ENCODE data around the gene FBXO41.
A peak's percentile ranks its signal among the peaks of the same experiment; 100 is the strongest.

Gene FBXO41, protein sequence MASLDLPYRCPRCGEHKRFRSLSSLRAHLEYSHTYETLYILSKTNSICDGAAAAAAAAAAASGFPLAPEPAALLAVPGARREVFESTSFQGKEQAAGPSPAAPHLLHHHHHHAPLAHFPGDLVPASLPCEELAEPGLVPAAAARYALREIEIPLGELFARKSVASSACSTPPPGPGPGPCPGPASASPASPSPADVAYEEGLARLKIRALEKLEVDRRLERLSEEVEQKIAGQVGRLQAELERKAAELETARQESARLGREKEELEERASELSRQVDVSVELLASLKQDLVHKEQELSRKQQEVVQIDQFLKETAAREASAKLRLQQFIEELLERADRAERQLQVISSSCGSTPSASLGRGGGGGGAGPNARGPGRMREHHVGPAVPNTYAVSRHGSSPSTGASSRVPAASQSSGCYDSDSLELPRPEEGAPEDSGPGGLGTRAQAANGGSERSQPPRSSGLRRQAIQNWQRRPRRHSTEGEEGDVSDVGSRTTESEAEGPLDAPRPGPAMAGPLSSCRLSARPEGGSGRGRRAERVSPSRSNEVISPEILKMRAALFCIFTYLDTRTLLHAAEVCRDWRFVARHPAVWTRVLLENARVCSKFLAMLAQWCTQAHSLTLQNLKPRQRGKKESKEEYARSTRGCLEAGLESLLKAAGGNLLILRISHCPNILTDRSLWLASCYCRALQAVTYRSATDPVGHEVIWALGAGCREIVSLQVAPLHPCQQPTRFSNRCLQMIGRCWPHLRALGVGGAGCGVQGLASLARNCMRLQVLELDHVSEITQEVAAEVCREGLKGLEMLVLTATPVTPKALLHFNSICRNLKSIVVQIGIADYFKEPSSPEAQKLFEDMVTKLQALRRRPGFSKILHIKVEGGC

DNA sequence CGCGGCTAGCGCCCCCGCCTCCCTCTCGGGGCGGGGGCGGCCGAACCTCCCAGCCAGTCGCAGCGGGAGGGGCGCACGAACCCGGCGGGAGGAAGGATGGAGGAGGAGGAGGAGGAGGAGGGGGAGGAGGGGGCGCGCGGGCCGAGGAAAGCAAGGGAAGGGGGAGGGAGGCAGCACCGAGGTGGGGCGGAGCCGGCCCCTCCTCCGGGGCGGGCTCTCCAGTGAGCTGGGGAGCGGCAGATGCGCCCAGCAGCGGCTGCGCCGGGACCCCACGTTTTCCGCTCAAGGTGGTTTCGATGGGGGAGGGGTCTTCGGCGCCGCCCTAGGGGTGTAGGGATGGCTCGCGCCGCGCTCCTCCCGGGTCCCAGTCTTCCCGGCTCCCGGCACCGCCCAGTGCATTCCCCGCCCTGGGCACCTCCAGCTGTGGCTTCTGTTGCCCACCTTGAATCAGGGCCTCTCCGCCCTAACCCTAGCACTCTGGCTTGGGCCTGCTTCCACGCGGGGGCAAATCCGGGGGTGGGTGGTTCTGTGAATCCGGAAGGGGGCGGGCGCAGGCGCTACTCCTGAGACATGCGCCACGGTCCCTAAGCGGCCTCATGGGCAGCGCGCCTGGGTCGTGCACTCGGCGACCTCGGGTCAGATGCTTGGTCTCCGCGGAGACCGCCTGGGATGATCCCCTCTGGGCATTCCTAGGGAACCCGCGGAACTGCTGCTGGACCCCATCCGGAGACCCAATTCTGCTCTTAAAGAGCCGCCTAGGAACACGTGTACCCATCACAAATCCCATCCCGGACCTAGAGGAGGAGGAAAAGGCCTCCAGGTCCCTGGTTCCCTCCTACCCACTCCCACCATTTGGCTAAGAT lies at the start of gene FBXO41:
Gene FBXO41, minus strand, starts transcription at position 183 of the 863 bp plus-strand sequence. CDS start 14,848 bp downstream, outside the sequence.
- DNase-seq (ENCODE audit: low spot score) = peak; percentile 80

DNA sequence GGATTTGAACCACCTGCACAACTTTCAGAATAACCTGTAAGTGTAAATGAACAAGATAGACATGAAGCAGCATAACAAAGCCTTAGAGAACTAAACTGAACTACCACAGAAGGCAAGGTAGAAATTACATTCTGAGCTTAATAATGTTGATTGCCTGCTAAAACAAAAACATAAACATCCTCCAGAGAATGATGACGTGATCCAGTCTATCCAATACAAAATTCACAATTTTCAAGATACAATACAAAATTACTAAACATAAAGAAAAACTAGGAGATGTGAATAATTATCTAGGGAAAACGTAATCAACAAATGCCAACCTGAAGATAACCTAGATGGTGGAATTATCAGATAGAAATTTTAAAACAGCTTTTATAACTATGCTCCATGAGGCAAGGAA lies 49.8 kb upstream of the FBXO41 start:
- no peak for DNase-seq (ENCODE audit: low spot score)

DNA sequence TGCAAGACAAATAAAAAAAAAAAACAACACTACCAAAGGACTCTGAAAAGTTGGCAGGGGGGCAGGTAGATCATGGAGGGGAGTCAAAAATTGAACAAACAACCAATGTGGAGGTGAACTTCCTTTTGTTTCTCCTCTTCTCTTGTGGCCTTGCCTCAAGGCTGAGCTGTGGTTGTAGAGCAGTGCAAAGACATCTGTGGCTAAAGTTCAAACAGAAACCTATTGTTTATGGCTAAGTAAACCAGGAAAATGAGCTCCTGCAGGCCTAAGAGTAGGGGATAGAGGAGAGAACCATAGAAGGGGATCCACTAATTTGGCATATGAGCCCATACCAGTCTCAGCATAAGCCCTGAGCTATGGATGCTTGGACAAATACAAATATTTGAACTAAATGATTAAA lies 49.3 kb upstream of the FBXO41 start:
- no peak for DNase-seq (ENCODE audit: low spot score)

DNA sequence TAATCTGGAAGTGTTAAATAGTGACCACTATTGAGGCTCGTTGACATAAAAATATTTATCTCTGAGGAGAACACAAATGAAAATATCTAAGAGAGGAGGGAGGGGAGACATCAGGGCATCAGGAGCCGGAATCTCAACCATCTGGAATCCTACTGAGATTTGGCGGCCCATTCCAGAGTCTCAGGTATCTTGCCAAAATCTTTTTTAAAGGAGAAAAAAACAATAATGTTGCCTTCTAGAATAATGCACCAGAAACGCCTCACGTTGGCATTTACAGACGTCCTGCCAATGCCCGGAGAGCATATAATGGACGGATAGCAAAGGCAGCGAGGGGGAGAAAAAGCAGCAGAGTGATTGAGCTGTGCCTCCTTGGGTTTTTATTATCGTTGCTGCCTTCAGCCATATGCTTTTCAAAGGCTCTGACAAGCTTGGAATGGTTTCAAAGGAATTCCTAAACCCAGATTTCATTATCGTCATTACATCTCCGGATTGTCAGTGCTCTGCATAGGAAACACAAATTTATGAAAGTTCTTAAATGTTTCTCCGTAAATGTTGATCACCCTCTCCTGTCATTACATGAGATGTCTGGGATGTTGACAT lies 39.9 kb upstream of the FBXO41 start:
- no peak for DNase-seq (ENCODE audit: low spot score)

DNA sequence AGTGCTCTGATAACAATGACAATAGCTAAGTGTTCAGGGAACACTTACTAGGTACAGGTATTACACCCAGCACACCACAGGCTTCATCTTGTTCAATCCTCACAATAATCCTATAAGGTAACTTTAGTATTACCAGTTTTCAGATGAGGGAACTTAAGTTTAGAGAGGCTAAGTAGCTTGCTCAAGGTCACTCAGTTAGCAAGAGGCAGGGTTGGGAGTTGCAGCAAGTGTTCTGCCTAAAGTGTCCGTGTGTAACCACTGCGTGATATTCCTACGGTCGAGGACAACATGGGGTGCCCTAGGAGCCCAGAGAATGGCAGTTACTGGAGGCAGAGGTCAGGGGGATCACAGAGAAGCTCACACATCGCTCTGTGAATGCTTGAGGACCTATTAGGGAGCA lies 39.3 kb upstream of the FBXO41 start:
- no peak for DNase-seq (ENCODE audit: low spot score)

DNA sequence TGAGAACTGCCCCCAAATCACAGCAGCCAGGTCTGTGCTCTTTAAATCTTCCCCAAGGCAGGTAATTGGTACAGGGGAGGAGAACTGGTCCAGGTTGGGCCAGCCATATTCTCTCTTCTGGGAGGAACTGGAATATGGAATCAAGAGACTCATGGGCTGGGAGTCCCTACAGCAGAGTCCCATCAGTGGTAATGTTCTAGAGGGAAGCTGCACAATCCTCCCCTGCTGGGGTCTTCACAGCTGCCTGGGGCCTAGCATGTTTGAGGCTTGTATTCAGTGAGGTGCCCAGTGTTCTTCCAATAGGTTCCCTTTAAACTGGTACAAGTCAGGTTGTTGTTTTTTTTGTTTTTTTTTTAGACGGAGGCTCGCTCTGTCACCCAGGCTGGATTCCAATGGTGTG lies 30.2 kb upstream of the FBXO41 start:
- DNase-seq (ENCODE audit: low spot score) = no peak

DNA sequence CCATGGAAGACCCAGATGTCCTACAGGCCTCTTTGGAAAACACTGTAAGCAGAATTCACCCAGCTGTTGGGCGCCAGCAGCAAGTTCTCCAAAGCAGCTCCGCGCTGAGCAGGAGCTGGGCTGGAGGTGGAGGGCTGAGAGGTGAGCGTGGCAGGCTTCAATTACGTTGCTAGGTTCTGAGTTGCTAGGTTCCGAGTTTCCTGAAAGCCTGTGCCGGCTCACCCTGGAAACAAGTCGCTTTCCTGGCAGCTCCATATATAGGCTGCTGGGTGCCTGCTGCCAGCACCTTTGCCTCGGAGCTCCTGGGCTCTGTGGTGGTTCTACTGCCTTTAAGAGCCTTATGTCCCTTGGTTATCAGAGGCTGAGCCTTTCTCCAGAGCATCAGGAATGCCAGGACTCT lies 23.4 kb upstream of the FBXO41 start:
- DNase-seq (ENCODE audit: low spot score) = no peak

DNA sequence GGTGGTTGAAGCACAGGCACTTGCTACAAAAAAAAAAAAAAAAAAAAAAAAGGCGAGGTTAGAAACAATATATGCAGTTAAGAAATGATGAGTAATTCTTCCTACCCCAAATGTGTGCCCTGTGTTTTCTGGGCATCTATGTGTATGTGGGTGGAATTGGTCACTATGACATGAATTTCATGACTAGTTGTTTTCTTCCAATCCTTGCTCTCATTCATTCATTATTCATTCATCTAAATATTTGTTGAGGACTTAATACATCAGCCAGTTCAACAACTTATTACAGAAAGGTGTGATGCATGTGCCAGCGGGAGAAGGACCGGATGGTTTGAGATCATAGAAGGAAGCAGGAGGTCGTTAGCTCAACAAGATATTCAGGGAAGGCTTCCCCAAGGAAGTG lies 17.4 kb upstream of the FBXO41 start:
- DNase-seq (ENCODE audit: low spot score) = no peak

DNA sequence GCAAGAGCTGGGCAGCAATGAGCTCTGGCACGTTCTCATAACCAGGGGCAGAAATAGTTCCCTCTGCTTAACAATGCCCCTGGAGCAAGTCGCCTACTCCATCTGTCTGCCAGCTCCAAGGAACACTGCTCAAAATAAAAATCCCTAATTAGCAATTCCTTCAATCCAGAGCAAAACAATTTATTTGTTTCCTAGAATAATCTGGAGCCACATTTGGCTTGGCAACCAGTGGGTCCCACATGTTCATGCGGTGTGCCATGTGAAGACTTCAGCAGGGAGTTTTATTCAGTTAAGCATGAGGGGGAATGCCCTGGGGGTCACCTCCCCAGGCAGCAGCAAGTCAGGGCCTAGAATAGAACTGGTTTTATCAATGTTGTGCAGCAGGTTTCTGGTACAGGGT lies 16.6 kb upstream of the FBXO41 start:
- no peak for DNase-seq (ENCODE audit: low spot score)

DNA sequence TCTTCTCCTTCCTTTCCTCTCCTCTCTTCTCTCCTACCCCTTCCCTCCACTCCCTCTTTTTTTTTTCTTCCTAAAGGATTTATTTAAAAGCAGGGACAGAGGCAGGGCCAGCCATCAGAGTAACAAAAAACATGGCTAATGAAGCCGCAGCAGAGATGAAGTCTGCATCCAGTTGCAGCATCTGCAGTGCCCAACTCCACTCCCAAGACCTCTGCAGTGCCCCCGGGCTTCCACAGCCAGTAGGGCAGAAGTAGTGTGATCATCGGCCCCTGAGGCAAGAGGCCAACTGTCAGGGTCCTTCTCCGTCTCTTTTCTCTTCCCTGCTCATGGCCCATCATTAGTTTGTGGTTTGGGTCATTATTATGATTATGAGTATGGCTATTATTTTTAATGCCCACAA lies 13.3 kb upstream of the FBXO41 start:
- no peak for DNase-seq (ENCODE audit: low spot score)

DNA sequence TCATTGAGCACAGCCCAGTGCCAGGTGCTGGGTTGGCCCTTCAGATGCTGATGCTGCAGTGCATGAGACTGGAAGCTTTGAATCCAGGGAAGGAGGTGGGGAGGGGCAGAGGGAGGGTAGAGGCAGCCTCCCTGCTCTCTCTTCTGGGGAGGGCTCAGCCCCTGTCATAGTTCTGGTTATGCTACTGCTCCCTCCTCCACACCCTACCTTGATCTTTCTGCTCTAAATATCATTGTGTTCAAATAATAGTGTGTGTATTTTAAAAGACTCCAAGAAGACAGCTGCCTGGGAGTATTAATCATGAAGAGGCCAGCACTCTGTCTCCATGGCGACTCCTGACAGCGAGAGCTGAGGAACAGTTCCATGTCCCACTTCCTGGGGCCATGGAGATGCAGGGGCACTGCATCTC lies 12.9 kb upstream of the FBXO41 start:
- no peak for DNase-seq (ENCODE audit: low spot score)

DNA sequence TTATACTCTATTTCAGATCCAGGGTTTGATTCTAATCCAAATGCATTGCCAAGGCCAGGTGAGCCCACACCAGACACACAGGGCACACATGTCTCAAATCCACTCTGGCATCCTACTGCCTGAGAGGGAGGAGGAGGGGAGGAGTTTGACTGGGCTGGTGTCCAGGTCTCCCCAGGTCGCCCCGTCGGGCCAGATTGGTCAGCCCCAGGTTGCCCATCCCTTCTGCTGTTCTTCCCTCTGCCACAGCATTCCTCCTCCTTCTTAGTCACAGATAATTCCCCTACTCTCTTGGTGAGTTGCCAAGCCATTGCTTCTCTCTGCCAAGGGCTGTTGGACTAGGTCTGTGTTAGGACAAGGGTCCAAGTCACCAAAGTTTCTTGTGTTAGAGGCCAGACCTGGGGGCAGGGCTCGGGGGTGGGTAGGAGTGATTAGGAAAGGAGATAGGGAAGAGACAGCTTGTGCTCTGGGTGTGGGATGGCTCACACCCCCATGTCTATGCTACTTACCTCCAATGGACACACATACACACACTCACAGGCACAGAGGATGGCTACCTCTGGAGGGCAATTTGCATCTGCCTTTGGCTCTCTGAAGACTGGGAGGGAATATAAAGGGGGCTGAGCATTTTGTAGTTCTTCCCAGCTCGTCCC lies 11.6 kb upstream of the FBXO41 start:
- no peak for DNase-seq (ENCODE audit: low spot score)

DNA sequence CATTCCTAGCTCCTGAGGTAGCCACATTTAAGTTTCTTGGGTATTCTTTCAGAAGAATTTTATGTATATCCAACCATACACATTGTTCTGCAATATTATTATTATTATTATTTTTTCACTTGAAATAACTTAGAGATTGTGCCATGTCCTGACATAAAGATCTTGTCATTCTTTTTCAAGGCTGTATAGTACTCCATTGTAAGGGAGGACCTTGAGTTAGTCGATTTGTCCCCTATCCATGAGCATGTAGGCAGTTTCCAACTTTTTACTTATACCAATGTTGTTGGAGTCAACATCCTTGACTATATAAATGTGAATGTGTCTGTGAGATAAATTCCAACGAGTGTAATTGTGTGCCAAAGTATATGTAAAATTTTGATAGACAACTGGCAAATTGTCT lies 10.0 kb upstream of the FBXO41 start:
- DNase-seq (ENCODE audit: low spot score) = no peak

DNA sequence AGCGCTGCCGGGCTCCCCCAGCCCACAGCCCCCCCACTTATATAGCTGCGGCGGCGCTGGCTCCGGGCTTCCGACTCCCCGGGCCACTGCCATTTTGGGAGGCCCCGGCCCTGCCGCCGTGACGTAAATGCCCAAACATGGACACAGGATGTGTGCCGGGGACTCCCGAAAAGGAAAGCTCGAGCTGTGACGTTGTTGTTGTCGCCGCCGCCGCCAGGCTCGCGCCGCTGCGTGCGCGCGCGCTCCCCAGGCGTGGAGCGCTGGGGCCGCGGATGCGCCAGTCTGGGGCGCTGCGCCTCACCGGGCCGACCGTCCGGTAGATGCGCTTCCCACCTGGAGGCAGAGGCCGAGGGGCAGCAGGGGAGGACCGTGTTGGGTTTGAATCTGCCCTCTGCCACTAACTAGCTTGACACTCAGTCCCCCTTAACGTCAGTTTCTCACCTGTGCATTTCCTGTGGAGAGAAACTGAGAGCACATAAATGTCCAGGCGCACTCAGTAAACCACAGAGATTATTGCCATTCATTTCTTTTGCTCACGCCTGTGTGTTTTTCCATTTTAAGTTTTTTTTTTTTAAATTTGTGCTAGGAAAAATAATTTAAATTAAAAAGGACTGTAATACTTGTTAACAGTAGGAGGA lies 9.4 kb upstream of the FBXO41 start, which contains the start of gene EGR4:
Gene EGR4, minus strand, starts transcription at position 15 of the 638 bp plus-strand sequence. CDS start 231 bp downstream, outside the sequence.
- peak; percentile 82 for DNase-seq (ENCODE audit: low spot score)

DNA sequence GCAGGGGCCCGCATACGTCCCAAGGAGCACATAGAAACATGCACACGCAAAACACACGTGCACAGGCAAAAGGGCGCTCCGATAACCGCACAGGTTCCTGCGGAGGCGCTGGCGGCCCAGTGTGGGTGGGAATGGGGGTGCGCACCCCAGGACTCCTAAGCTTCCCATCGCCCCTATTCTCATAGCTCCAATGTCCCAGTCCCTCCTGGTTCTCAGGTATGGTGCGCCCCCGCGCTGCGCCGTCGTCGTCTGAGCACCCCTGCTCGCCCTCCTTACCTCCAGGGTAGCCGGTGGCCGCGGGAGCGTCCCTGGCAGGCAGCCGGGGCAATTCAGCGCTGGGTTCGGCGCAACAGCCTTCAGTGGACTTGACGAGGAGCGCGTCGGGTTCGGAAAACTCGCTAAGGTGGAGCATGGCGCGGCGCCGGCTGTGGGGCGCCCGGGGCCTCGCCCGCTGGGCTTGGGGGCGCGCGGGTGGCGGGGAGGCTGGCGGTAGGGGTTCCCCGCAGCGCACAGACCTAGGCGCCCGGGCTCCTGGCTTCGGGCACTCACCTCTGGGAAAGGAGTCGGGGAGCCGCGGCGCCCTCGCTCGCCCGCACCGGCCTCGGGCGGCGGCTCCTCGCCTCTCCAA lies 8.7 kb upstream of the FBXO41 start:
- no peak for DNase-seq (ENCODE audit: low spot score)

DNA sequence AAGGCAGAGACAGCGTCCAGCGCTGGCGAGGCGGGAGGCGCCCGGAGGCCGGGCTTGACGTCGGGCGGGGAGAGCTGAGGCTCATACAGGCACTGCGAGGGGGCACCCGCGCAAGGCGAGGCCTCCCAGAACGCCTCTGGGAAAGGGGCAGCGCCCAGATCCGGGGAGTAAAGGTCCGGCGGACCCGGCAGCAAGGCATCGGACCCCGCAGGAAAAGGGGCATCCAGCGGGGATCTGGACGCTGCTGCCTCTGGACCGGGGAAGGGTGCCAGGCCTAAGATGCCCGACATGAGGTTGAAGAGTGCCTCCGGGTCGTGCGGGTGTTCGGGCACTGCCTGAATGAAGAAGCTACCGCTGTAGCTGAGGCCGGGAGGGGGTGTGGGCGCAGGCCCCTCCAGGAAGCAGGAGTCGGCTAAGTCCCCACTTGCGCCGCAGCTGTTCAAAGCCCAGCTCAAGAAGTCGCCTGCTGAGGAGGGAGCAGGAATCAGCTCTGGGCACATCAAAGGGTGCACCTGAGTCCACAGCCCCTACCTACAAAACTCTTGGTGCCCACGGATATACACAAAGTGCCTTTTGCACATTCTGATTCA lies 8.1 kb upstream of the FBXO41 start:
- no peak for DNase-seq (ENCODE audit: low spot score)

DNA sequence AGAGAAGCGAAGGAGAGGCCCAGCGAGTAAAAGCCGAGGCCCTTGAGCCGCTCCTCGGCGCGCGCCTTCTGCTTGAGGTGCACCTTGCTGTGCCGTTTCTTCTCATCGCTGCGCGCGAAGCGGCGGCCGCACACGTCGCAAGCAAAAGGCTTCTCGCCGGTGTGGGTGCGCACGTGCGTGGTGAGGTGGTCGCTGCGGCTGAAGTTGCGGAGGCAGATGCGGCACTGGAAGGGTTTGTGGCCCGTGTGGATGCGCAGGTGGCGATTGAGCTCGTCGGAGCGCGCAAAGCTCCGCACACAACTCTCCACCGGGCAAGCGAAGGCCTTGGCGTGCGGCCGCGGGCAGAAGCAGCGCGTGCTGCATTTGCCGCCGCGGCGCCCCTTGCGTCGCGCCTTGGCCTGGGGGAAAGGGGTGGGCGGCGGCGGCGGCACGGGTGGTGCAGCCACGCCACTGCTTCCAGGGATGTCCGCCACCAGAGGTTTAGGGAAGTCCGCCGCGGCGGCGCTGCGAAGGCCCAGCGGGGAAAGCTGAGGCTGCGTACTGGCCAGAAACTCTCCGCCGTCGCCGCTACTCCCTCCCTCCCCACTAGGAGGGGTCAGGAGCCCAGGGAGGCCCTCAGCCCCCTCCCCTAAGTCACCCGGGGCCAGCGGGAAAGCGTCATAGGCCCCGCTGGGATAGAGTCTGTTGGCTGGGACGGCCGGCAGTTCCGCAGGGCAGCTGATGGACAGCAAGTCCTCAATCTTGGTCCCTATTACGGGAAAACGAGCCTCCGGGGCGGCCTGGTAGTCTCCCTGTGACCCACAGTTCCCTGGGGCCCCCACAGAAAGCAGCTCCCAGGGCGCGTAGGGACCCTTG lies 7.4 kb upstream of the FBXO41 start:
- peak; percentile 60 for DNase-seq (ENCODE audit: low spot score)

DNA sequence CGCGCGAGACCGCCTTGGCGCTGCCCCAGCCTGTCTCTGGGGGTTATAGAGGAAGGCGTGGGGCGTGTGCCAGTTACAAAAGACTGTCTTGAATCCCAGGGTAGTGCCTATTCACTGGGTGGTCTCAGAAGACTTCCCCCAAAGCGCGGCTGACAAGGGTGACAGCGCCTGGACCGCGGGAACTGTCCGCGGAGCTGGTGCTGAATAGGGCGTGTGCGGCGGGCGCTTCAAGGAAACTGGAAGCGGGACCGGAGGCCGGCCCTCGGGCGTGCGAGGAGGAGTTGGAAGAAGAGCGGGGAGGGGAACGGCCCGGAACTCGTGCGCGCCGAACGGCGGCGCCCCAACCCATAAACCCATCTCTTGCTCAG lies 6.8 kb upstream of the FBXO41 start:
- peak; percentile 77 for DNase-seq (ENCODE audit: low spot score)

Measured in HuH-7 (cell line).